ENCODE results near the gene CREG1.
"Not testable (repeated sequence)": the region's sequence is repeated elsewhere in the genome, so short reads cannot be mapped to it uniquely, and the experiment has no call there.

CREG1 gene

GRCh38 chr1:167553136-167554027, at the start of gene CREG1:
Gene CREG1 (minus strand): TSS chr1:167553762.
- peak; percentile 89 for DNase-seq

- no peak for DNase-seq
Observed at GRCh38 chr1:167602840-167603239, 49.3 kb upstream of the CREG1 start.

GRCh38 chr1:167601442-167602383, 48.2 kb upstream of the CREG1 start:
- peak; percentile 69 for DNase-seq

GRCh38 chr1:167599957-167600581, 46.5 kb upstream of the CREG1 start:
- DNase-seq: peak; percentile 23

GRCh38 chr1:167594822-167595221, 41.3 kb upstream of the CREG1 start:
- no peak for DNase-seq

- DNase-seq: no peak
Observed at GRCh38 chr1:167593860-167594259, 40.3 kb upstream of the CREG1 start.

GRCh38 chr1:167592475-167592874, 38.9 kb upstream of the CREG1 start:
- no peak for DNase-seq

- no peak for DNase-seq
Observed at GRCh38 chr1:167588361-167588760, 34.8 kb upstream of the CREG1 start.

- no peak for DNase-seq
Observed at GRCh38 chr1:167587872-167588271, 34.3 kb upstream of the CREG1 start.

GRCh38 chr1:167587342-167587741, 33.8 kb upstream of the CREG1 start:
- DNase-seq: no peak

GRCh38 chr1:167584581-167584980, 31.0 kb upstream of the CREG1 start:
- DNase-seq: no peak

GRCh38 chr1:167582722-167583121, 29.2 kb upstream of the CREG1 start:
- no peak for DNase-seq

- no peak for DNase-seq
Observed at GRCh38 chr1:167582064-167582463, 28.5 kb upstream of the CREG1 start.

GRCh38 chr1:167579986-167580385, 26.4 kb upstream of the CREG1 start:
- no peak for DNase-seq

- no peak for DNase-seq
Observed at GRCh38 chr1:167578939-167579521, 25.5 kb upstream of the CREG1 start.

- no peak for DNase-seq
Observed at GRCh38 chr1:167575649-167576048, 22.1 kb upstream of the CREG1 start.

GRCh38 chr1:167573035-167573434, 19.5 kb upstream of the CREG1 start:
- DNase-seq: no peak

GRCh38 chr1:167570712-167571111, 17.1 kb upstream of the CREG1 start:
- DNase-seq: not testable (repeated sequence)

- no peak for DNase-seq
Observed at GRCh38 chr1:167567663-167568062, 14.1 kb upstream of the CREG1 start.

- DNase-seq: no peak
Observed at GRCh38 chr1:167566766-167567165, 13.2 kb upstream of the CREG1 start.

GRCh38 chr1:167565922-167566321, 12.4 kb upstream of the CREG1 start:
- DNase-seq: no peak

- DNase-seq: no peak
Observed at GRCh38 chr1:167564612-167565270, 11.2 kb upstream of the CREG1 start.
